ENCODE results near the gene CSNK2A3. TPM values are rescaled to one million over a fixed set of nuclear protein-coding genes. Genes with fewer than 3 reads are reported as not detected.
A peak's percentile ranks its signal among the peaks of the same experiment; 100 is the strongest.

Gene CSNK2A3
- total and polyA plus RNA-seq, 12 donors: 0.57 to 2.2 (median 0.99) TPM; not detected in 1

GRCh38 chr11:11320825-11321224 lies 32.2 kb downstream of the CSNK2A3 start:
- Histone ChIP-seq H3K4me3 (no peak overlapping the region), H3K27me3 (no peaks in the 10 kb centered on the region), H3K27ac (no peak overlapping the region), H3K4me1 (no peaks in the 10 kb centered on the region), H3K36me3 (peaks cover 0 to 75% (median 0%) of the 10 kb centered on the region in 9 donors), H3K9me3 (peaks cover 0 to 10% (median 0%) of the 10 kb centered on the region in 11 donors)
- TF ChIP-seq CTCF (IDR thresholded peaks at IDR 0.05): no peak
- intact Hi-C loops (cut with DNase I): no loop called here
- no peak for DNase-seq
- no peak for ATAC-seq
- 81 to 86% methylated on average over 2 of the region's 2 CpGs for WGBS, 2 donors

- no peak overlapping the region for H3K4me3 ChIP-seq
- no peak for DNase-seq
- intact Hi-C loops (cut with DNase I): no loop called here
- WGBS, 2 donors: 87 to 94% methylated on average over 4 of the region's 4 CpGs
- H3K27ac ChIP-seq: no peak overlapping the region
- TF ChIP-seq CTCF (IDR thresholded peaks at IDR 0.05): no peak
- no peaks in the 10 kb centered on the region for H3K27me3 ChIP-seq
- H3K4me1 ChIP-seq: peaks cover 5 to 14% (median 7%) of the 10 kb centered on the region in 9 donors
- H3K36me3 ChIP-seq: peaks cover 0 to 63% (median 0%) of the 10 kb centered on the region in 9 donors
- peaks cover 0 to 10% (median 0%) of the 10 kb centered on the region in 11 donors for H3K9me3 ChIP-seq
- peak in 1 of 8 donors; percentile 65 for ATAC-seq
Measured at GRCh38 chr11:11318961-11319360, 34.1 kb downstream of the CSNK2A3 start.

- TF ChIP-seq CTCF (IDR thresholded peaks at IDR 0.05): no peak
- Histone ChIP-seq H3K27me3 (no peaks in the 10 kb centered on the region), H3K9me3 (peaks cover 0 to 10% (median 0%) of the 10 kb centered on the region in 11 donors), H3K4me3 (no peak overlapping the region), H3K36me3 (peaks cover 0 to 60% (median 0%) of the 10 kb centered on the region in 9 donors), H3K4me1 (peaks cover 5 to 19% (median 12%) of the 10 kb centered on the region in 9 donors), H3K27ac (no peak overlapping the region)
- WGBS, 2 donors: 89 to 91% methylated on average over 7 of the region's 7 CpGs
- no peak for DNase-seq
- intact Hi-C loops (cut with DNase I): no loop called here
- ATAC-seq: no peak
Measured at GRCh38 chr11:11318461-11318860, 34.6 kb downstream of the CSNK2A3 start.

- no peak for TF ChIP-seq CTCF (IDR thresholded peaks at IDR 0.05)
- 90 to 91% methylated on average over 3 of the region's 3 CpGs for WGBS, 2 donors
- no peak for DNase-seq
- H3K36me3 ChIP-seq: peaks cover 0 to 43% (median 0%) of the 10 kb centered on the region in 9 donors
- H3K4me3 ChIP-seq: no peak overlapping the region
- no peaks in the 10 kb centered on the region for H3K27me3 ChIP-seq
- intact Hi-C loops (cut with DNase I): no loop called here
- H3K9me3 ChIP-seq: no peaks in the 10 kb centered on the region
- H3K4me1 ChIP-seq: peaks cover 5 to 29% (median 18%) of the 10 kb centered on the region in 9 donors
- H3K27ac ChIP-seq: no peak overlapping the region
- no peak for ATAC-seq
Measured at GRCh38 chr11:11316651-11317230, 36.3 kb downstream of the CSNK2A3 start.

Data from heart right ventricle (tissue), 16 donors.